Heart left ventricle (tissue), 13 donors: ENCODE results near the gene UBR3.

Experiments used
- POLR2A ChIP-seq, 2 donors: fragments of 450-650 bp; IDR thresholded peaks; one replicate each; pipeline ENCODE4 v1.6.1; 2017; ENCODE audit warnings: antibody characterized with exemption in 2 of 2, mild to moderate bottlenecking in 2 of 2, moderate library complexity in 2 of 2
- TF ChIP-seq, protein P1 (sequence below), 12 donors: fragments of 200-600 bp; sonication (generic) in 4 of 12; IDR thresholded peaks; one replicate each; pipeline versions ENCODE4 v1.5.0 to v1.8.0; 2018 to 2022; ENCODE audit warnings: antibody characterized with exemption in 12 of 12, mild to moderate bottlenecking in 5 of 12
- donor health status: ischemic (EF 13 %, LVEDD 7.1; RV severe dilation, severe dysfunction).
- donor health status: DM: no; HTN: yes; CAD: no.
- donor health status: DM: no; HTN: no; CAD: no.
- donor health status: ischemic (EF 25% LVEDD 6.9; RV normal size, moderate dysfunction).
- donor health status: ischemic (EF 25% LVEDD 5.7; RV mildly dilated, moderate dysfunction).
- donor health status: ischemic (EF 35%, LVEDD 5.7; RV mildly dilated, moderate dysfunction).
- donor health status: nonischemic (EF 11% LVEDD 7.7; RV severe dilation, severe dysfunction).
- donor health status: DM: yes; HTN: yes; CAD: no.
- donor health status: PGD.
- donor health status: ischemic (EF 29% LVEDD 5.4; RV normal size, mild dysfunction).
- donor health status: nonischemic (EF 23%, LVEDD 6.1; RV moderate dilation, normal function).

DNA sequence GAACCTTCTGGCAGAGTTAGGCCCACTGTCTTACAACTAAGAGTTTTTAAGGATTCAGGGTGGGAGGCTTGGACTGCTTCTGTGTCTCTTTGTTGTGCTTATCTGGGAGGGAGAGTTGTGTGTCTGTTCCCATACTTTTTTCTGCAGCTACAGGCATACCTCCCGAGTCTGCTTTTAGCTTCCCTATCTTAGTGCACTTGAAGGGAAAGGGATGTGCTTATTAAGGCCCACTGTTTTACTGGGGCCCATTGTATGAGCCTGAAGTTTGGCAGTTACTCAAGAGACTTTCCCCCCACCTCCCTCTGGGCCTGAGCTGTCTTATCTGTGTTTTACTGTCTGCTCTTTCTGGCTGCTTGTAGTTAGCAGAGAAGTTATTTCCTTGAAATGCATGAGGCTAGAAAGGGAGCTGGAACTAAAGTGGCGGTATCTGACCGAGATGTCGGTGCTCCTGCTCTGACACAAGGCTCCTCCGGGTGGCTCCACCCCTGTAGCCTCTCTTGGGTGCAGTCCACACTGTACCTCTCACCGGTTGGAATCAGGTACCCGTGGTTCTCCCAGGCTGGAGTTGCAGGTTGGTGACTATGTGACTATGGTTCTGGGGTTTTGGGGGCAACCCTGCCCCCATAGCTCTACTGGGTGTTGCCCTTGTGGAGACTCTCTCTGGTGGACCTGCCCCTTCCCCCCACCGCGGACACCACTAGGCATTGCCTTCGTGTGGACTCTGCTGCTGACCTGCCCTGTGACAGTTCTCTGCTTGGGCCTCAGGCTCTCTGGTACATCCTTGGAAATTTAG, 12.9 kb downstream of the UBR3 start:
- TF ChIP-seq, protein P1, sequence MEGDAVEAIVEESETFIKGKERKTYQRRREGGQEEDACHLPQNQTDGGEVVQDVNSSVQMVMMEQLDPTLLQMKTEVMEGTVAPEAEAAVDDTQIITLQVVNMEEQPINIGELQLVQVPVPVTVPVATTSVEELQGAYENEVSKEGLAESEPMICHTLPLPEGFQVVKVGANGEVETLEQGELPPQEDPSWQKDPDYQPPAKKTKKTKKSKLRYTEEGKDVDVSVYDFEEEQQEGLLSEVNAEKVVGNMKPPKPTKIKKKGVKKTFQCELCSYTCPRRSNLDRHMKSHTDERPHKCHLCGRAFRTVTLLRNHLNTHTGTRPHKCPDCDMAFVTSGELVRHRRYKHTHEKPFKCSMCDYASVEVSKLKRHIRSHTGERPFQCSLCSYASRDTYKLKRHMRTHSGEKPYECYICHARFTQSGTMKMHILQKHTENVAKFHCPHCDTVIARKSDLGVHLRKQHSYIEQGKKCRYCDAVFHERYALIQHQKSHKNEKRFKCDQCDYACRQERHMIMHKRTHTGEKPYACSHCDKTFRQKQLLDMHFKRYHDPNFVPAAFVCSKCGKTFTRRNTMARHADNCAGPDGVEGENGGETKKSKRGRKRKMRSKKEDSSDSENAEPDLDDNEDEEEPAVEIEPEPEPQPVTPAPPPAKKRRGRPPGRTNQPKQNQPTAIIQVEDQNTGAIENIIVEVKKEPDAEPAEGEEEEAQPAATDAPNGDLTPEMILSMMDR (IDR thresholded peaks at IDR 0.05): no peak
- TF ChIP-seq POLR2A (IDR thresholded peaks at IDR 0.05): no peak
